HCT116 (cell line): Measurements from ENCODE around the gene MEPCE.

Experiments used
- CEBPB ChIP-seq: IDR thresholded peaks from 2 replicates; pipeline ENCODE4 v1.6.1; 2012; ENCODE audit warnings: low read depth
- CTCF ChIP-seq, 3 experiments: fragments of 200-600 bp in 1 of 3; sonication (generic) in 1 of 3; IDR thresholded peaks in 2 of 3; conservative IDR thresholded peaks in 1 of 3; 2 replicates each; pipeline ENCODE4 v1.5.1; 2012 to 2017; ENCODE audit warnings: low read depth in 2 of 3, low read length in 2 of 3, antibody characterized with exemption in 1 of 3, borderline replicate concordance in 1 of 3, control low read depth in 1 of 3, mild to moderate bottlenecking in 1 of 3, mixed read lengths in 1 of 3, mixed run types in 1 of 3, moderate library complexity in 1 of 3; ENCODE audit not compliant: insufficient read depth in 1 of 3
- EZH2 ChIP-seq: fragments of 200-600 bp; sonication (generic); IDR thresholded peaks from 2 replicates; pipeline ENCODE4 v1.6.1; 2017; ENCODE audit warnings: antibody characterized with exemption, mixed run types
- FOSL1 ChIP-seq: IDR thresholded peaks from 2 replicates; pipeline ENCODE4 v1.6.1; 2012; ENCODE audit warnings: low read depth
- POLR2A ChIP-seq: IDR thresholded peaks from 2 replicates; pipeline ENCODE4 v1.7.0; 2011; ENCODE audit warnings: borderline replicate concordance; ENCODE audit not compliant: insufficient read depth, insufficient read length; ENCODE audit errors: extremely low read depth
- ZBTB33 ChIP-seq: IDR thresholded peaks from 2 replicates; pipeline ENCODE4 v1.6.1; 2011; ENCODE audit warnings: mild to moderate bottlenecking, low read length, moderate library complexity; ENCODE audit not compliant: insufficient replicate concordance; ENCODE audit errors: extremely low read depth

DNA sequence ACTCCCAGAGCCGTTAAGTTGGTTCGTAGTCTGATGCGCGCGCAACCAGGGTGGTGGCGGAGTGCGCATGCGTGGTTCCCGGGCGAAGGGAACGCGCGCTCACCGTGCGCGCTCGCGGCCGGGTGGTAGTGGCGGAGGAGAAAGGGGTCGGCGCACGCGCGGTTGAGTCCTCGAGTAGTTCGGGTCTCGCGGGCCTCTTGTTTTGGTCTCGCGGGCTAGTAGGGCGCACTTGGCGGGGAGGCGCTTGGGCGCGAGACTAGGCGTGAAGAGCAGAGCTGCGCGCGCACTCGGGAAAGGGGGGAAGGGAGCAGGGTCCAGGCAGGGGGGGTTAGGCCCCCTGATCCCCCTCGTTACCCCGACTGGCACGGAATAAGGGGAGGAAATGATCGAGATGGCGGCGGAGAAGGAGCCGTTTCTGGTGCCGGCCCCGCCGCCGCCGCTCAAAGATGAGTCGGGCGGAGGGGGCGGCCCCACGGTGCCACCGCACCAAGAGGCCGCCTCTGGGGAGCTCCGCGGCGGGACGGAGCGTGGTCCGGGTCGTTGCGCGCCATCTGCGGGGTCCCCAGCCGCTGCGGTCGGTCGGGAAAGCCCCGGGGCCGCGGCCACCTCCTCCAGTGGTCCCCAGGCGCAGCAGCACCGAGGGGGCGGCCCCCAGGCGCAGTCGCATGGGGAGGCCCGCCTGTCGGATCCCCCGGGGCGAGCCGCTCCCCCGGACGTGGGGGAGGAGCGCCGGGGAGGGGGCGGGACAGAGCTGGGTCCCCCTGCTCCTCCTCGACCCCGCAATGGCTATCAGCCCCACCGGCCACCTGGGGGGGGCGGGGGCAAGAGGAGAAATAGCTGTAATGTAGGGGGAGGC lies at the start of gene MEPCE:
- TF ChIP-seq CTCF (IDR thresholded peaks at IDR 0.05 in 2 of 3, conservative IDR thresholded peaks at IDR 0.05 in 1 of 3; ENCODE audit: borderline replicate concordance in 1 of 3, insufficient read depth in 1 of 3, low read depth in 2 of 3, low read length in 2 of 3) (no peak), POLR2A (peak; percentile 9), ZBTB33 (peak; percentile 87), EZH2 (no peak), FOSL1 (no peak), CEBPB (no peak)
